ENCODE measurements around the gene DUT.

DNA sequence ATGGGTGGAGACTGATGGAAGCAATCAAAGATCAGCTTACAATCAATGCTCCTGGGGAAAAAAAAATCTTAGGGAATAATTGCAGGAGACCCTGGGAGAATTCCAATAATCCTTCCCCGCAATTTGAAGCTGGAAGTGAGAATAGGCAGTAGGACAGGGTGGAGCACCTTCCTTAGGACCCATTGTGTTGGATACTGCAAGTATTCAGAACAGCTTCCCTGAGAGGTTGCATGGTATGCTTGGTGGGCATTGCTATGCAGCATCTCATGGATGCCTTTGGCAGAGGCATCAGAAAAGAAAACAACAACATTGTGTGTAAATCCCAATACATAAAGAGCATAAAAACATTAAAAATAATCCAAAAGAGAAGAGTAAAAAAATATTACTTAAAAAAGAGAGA is 24.6 kb upstream of the DUT start:
- TF ChIP-seq POLR2A (IDR thresholded peaks at IDR 0.05) (no peak), POLR2AphosphoS5 (IDR thresholded peaks at IDR 0.05) (no peak), EP300 (IDR thresholded peaks at IDR 0.05) (no peak)
- TF ChIP-seq, protein P1, sequence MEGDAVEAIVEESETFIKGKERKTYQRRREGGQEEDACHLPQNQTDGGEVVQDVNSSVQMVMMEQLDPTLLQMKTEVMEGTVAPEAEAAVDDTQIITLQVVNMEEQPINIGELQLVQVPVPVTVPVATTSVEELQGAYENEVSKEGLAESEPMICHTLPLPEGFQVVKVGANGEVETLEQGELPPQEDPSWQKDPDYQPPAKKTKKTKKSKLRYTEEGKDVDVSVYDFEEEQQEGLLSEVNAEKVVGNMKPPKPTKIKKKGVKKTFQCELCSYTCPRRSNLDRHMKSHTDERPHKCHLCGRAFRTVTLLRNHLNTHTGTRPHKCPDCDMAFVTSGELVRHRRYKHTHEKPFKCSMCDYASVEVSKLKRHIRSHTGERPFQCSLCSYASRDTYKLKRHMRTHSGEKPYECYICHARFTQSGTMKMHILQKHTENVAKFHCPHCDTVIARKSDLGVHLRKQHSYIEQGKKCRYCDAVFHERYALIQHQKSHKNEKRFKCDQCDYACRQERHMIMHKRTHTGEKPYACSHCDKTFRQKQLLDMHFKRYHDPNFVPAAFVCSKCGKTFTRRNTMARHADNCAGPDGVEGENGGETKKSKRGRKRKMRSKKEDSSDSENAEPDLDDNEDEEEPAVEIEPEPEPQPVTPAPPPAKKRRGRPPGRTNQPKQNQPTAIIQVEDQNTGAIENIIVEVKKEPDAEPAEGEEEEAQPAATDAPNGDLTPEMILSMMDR (IDR thresholded peaks at IDR 0.05) = no peak
